CD8-positive, alpha-beta memory T cell (primary cell): ENCODE data around the gene TEAD4. TPM values are rescaled to one million over a fixed set of nuclear protein-coding genes. Genes with fewer than 3 reads are reported as not detected.
A peak's percentile ranks its signal among the peaks of the same experiment; 100 is the strongest.

Experiments
- CTCF ChIA-PET: fragments of 350-600 bp; sonication (Branson Sonifier 250); formaldehyde crosslinking; loops from one replicate; lab custom pipeline; 2021; ENCODE audit warnings: antibody characterized with exemption; lab: Charles Lee
- POLR2A ChIA-PET: fragments of 350-600 bp; sonication (Branson Sonifier 250); formaldehyde crosslinking; loops from one replicate; lab custom pipeline; 2021; ENCODE audit warnings: antibody characterized with exemption; lab: Charles Lee
- DNase-seq, 5 donors: peaks; one replicate each; pipeline versions ENCODE4 v3.0.0 to v3.0.0-alpha.2; 2020 to 2022; ENCODE audit warnings: mixed read lengths in 1 of 5
- H3K27ac ChIP-seq: one replicate; pipeline ENCODE4 v1.7.0; 2013; ENCODE audit warnings: low read depth, mild to moderate bottlenecking, low read length, moderate library complexity
- H3K27me3 ChIP-seq: 2 replicates; pipeline ENCODE4 v1.7.0; 2013; ENCODE audit warnings: low read length, mild to moderate bottlenecking; ENCODE audit not compliant: insufficient read depth, poor library complexity, severe bottlenecking
- H3K36me3 ChIP-seq: 2 replicates; pipeline ENCODE4 v1.7.0; 2013; ENCODE audit warnings: mild to moderate bottlenecking, low read length, moderate library complexity; ENCODE audit not compliant: insufficient read depth
- H3K4me1 ChIP-seq: 2 replicates; pipeline ENCODE4 v1.7.0; 2013; ENCODE audit warnings: mild to moderate bottlenecking, low read length, moderate library complexity; ENCODE audit not compliant: insufficient read depth
- H3K4me3 ChIP-seq: 2 replicates; pipeline ENCODE4 v1.7.0; 2013; ENCODE audit warnings: mild to moderate bottlenecking, low read length
- H3K9me3 ChIP-seq: 2 replicates; pipeline ENCODE4 v1.7.0; 2013; ENCODE audit warnings: mild to moderate bottlenecking, low read length
- H3K27ac Mint-ChIP-seq, 8 donors: one replicate each; pipeline ENCODE4 v1.8.0; 2020 to 2021; ENCODE audit warnings: mixed read lengths in 8 of 8, mild to moderate bottlenecking in 6 of 8, inconsistent platforms in 3 of 8, moderate library complexity in 3 of 8
- H3K27me3 Mint-ChIP-seq, 2 donors: one replicate each; pipeline ENCODE4 v1.8.0; 2020 to 2021; ENCODE audit warnings: mixed read lengths in 2 of 2, mild to moderate bottlenecking in 1 of 2, moderate library complexity in 1 of 2
- H3K36me3 Mint-ChIP-seq, 3 donors: one replicate each; pipeline ENCODE4 v1.8.0; 2020 to 2021; ENCODE audit warnings: mixed read lengths in 3 of 3, inconsistent platforms in 1 of 3, mild to moderate bottlenecking in 1 of 3
- H3K4me1 Mint-ChIP-seq, 3 donors: one replicate each; pipeline ENCODE4 v1.8.0; 2020 to 2021; ENCODE audit warnings: mixed read lengths in 3 of 3, inconsistent platforms in 1 of 3, mild to moderate bottlenecking in 1 of 3
- H3K4me3 Mint-ChIP-seq, 7 donors: one replicate each; pipeline ENCODE4 v1.8.0; 2020 to 2021; ENCODE audit warnings: mixed read lengths in 7 of 7, mild to moderate bottlenecking in 6 of 7, moderate library complexity in 4 of 7, inconsistent platforms in 2 of 7
- H3K9me3 Mint-ChIP-seq, 5 donors: one replicate each; pipeline ENCODE4 v1.8.0; 2020 to 2022; ENCODE audit warnings: mixed read lengths in 5 of 5, mild to moderate bottlenecking in 3 of 5, moderate library complexity in 2 of 5, inconsistent platforms in 1 of 5
- polyA plus RNA-seq: library from polyadenylated mRNA; unstranded; fragments of 300-500 nt; fragmentation: Illumina TruSeq; gene quantifications from one replicate; pipeline ENCODE4 v1.2.3, GENCODE V29; 2021
- total RNA-seq, 2 experiments: library from RNA; stranded (reverse); gene quantifications; one replicate each; pipeline ENCODE4 v1.2.3, GENCODE V29; 2021

Gene TEAD4
- total and polyA plus RNA-seq, 3 experiments from 2014 or later, result 1.7 to 2.1 TPM; not detected in 1

- Mint-ChIP-seq H3K27me3 (peaks cover 3 to 18% of the 10 kb centered on the region in 2 donors), H3K27ac (no peak overlapping the region), H3K4me3 (no peak overlapping the region), H3K9me3 (no peaks in the 10 kb centered on the region), H3K36me3 (no peaks in the 10 kb centered on the region), H3K4me1 (no peaks in the 10 kb centered on the region)
- Histone ChIP-seq H3K9me3 (no peaks in the 10 kb centered on the region), H3K4me1 (no peaks in the 10 kb centered on the region), H3K4me3 (no peak overlapping the region), H3K27ac (no peak overlapping the region), H3K27me3 (no peaks in the 10 kb centered on the region), H3K36me3 (no peaks in the 10 kb centered on the region)
- ChIA-PET CTCF (no interaction called here), POLR2A (no interaction called here)
- DNase-seq, result no peak
These were observed 9.8 kb upstream of the TEAD4 start for GRCh38 chr12:2949411-2949810.

DNA sequence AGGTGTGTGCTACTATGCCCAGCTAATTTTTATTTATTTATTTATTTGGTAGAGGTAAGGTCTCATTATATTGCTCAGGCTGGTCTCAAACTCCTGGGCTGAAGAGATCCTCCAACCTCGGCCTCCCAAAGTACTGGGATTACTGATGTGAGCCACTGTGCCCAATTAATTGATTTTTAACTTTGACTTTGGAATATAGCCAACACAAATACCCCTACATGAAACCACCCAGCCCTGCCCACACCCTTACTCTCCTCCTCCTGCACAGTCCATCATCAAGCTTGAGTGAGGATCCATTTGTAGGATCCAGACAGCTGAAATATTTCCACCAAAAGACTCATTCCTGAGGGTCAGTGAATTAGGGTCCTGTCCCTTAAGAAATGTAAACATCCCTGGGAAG is 3.3 kb upstream of the TEAD4 start:
- Histone ChIP-seq H3K4me3 (no peak overlapping the region), H3K9me3 (no peaks in the 10 kb centered on the region), H3K4me1 (no peaks in the 10 kb centered on the region), H3K27me3 (no peaks in the 10 kb centered on the region), H3K27ac (no peak overlapping the region), H3K36me3 (no peaks in the 10 kb centered on the region)
- no peaks in the 10 kb centered on the region for H3K36me3 Mint-ChIP-seq
- ChIA-PET CTCF (no interaction called here), POLR2A (no interaction called here)
- peaks cover 28 to 40% of the 10 kb centered on the region in 2 donors for H3K27me3 Mint-ChIP-seq
- H3K27ac Mint-ChIP-seq, result no peak overlapping the region
- no peak for DNase-seq
- H3K4me1 Mint-ChIP-seq, result peaks cover 8 to 20% (median 13%) of the 10 kb centered on the region in 3 donors
- H3K4me3 Mint-ChIP-seq, result no peak overlapping the region
- peaks cover 0 to 2% (median 0%) of the 10 kb centered on the region in 5 donors for H3K9me3 Mint-ChIP-seq

GRCh38 chr12:2957816-2958431 is 1.3 kb upstream of the TEAD4 start:
- Histone ChIP-seq H3K36me3 (no peaks in the 10 kb centered on the region), H3K9me3 (no peaks in the 10 kb centered on the region), H3K27me3 (peaks cover 4% of the 10 kb centered on the region), H3K4me3 (no peak overlapping the region), H3K27ac (peak overlapping the region; percentile 7), H3K4me1 (no peaks in the 10 kb centered on the region)
- Mint-ChIP-seq H3K4me3 (peak overlapping the region in 6 of 7 donors; percentile 6 to 77 (median 70)), H3K4me1 (peaks cover 8 to 23% (median 15%) of the 10 kb centered on the region in 3 donors), H3K27ac (no peak overlapping the region), H3K27me3 (peaks cover 35 to 48% of the 10 kb centered on the region in 2 donors), H3K36me3 (no peaks in the 10 kb centered on the region), H3K9me3 (peaks cover 0 to 2% (median 0%) of the 10 kb centered on the region in 5 donors)
- DNase-seq, result no peak
- ChIA-PET CTCF (no interaction called here), POLR2A (no interaction called here)

DNA sequence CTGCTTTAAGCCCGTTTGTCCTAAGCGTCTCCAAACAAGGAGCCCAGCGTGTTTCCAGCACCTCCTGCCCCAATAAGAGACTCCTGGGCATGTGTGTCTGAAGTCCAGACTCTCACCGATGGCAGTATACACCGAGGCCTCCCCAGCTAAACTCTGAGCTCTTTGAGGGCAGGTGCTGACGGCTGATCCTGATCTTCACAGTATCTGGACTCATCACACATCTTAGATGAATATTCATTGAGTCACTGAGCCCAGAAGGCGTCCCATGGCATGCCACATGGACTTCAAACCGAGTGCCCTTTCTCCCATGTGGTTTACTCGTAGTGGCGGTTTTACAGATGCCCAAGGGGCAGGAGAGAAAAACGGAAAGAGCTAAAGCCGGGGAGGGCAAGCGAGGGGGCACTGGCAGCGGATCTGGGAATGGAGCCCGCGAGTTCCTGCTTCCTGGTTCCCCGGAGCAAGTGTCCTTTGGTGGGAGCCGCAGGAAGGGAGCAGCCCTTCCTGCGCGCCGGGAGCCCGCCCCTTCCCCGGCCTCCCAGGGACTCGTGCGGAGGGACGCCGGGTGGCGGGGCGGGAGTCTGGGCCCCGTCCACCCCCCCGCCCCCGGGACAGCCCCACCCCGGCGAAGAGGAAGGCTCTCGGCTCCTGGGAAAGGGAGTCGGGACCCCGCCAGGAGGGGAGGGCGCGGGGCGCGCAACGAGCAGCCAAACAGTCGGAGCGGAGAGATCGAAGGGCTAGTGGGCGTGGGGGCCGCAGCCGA is 585 bp upstream of the TEAD4 start:
- no peaks in the 10 kb centered on the region for H3K36me3 Mint-ChIP-seq
- H3K4me3 Mint-ChIP-seq, result peak overlapping the region in 6 of 7 donors; percentile 27 to 83 (median 72)
- Histone ChIP-seq H3K36me3 (no peaks in the 10 kb centered on the region), H3K4me3 (no peak overlapping the region), H3K9me3 (no peaks in the 10 kb centered on the region), H3K4me1 (no peaks in the 10 kb centered on the region), H3K27me3 (peaks cover 4% of the 10 kb centered on the region), H3K27ac (peak overlapping the region; percentile 7)
- H3K4me1 Mint-ChIP-seq, result peaks cover 8 to 23% (median 15%) of the 10 kb centered on the region in 3 donors
- peaks cover 37 to 55% of the 10 kb centered on the region in 2 donors for H3K27me3 Mint-ChIP-seq
- peaks cover 0 to 2% (median 0%) of the 10 kb centered on the region in 5 donors for H3K9me3 Mint-ChIP-seq
- no peak overlapping the region for H3K27ac Mint-ChIP-seq
- ChIA-PET CTCF (no interaction called here), POLR2A (no interaction called here)
- DNase-seq, result no peak

GRCh38 chr12:2959505-2960389 is 550 bp downstream of the TEAD4 start:
- Mint-ChIP-seq H3K27me3 (peaks cover 39 to 57% of the 10 kb centered on the region in 2 donors), H3K4me1 (peaks cover 8 to 23% (median 15%) of the 10 kb centered on the region in 3 donors), H3K36me3 (no peaks in the 10 kb centered on the region), H3K27ac (no peak overlapping the region), H3K4me3 (peak overlapping the region in 5 of 7 donors; percentile 43 to 75 (median 47)), H3K9me3 (peaks cover 0 to 2% (median 0%) of the 10 kb centered on the region in 5 donors)
- ChIA-PET CTCF (no interaction called here), POLR2A (no interaction called here)
- Histone ChIP-seq H3K9me3 (no peaks in the 10 kb centered on the region), H3K4me1 (no peaks in the 10 kb centered on the region), H3K27ac (no peak overlapping the region), H3K27me3 (peaks cover 4% of the 10 kb centered on the region), H3K36me3 (no peaks in the 10 kb centered on the region), H3K4me3 (no peak overlapping the region)
- DNase-seq, result no peak

DNA sequence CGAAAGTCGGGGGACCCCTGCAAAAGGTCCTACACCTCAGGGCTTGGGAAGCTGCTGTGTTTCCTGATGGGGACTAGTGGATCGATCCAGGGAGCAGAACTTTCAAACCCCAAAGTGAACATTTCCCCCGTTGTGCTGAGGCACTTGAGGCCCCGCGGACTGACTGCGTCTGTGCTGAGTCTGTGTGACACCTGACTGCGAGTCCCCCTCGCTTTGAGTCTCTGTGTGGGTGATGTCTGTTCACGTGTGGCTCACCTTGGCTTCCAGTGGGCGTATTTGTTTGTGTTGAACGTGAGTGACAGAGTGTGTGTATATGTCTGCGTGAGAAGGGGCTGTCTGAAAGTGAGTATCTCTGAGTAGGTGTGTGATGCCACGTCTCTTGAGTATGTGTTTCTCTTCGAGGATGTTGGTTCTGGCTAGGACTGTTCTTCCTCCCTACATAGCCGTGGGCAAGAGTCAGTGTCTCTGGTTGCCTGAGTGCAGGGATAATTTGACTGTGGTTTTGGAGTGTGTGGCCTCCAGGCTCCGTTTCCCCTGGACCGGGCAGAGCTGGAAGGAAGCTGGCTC is 1.3 kb downstream of the TEAD4 start:
- H3K4me3 ChIP-seq, result no peak overlapping the region
- H3K27ac ChIP-seq, result no peak overlapping the region
- peaks cover 8 to 23% (median 15%) of the 10 kb centered on the region in 3 donors for H3K4me1 Mint-ChIP-seq
- peaks cover 4% of the 10 kb centered on the region for H3K27me3 ChIP-seq
- H3K4me3 Mint-ChIP-seq, result peak overlapping the region in 6 of 7 donors; percentile 43 to 75 (median 48)
- ChIA-PET POLR2A (no interaction called here), CTCF (no interaction called here)
- H3K27me3 Mint-ChIP-seq, result peaks cover 40 to 57% of the 10 kb centered on the region in 2 donors
- H3K36me3 Mint-ChIP-seq, result no peaks in the 10 kb centered on the region
- peak overlapping the region in 1 of 8 donors; percentile 42 for H3K27ac Mint-ChIP-seq
- peaks cover 0 to 2% (median 0%) of the 10 kb centered on the region in 5 donors for H3K9me3 Mint-ChIP-seq
- H3K4me1 ChIP-seq, result no peaks in the 10 kb centered on the region
- H3K36me3 ChIP-seq, result no peaks in the 10 kb centered on the region
- no peak for DNase-seq
- no peaks in the 10 kb centered on the region for H3K9me3 ChIP-seq

- H3K36me3 Mint-ChIP-seq, result no peaks in the 10 kb centered on the region
- no peaks in the 10 kb centered on the region for H3K36me3 ChIP-seq
- no peaks in the 10 kb centered on the region for H3K4me1 ChIP-seq
- ChIA-PET POLR2A (no interaction called here), CTCF (no interaction called here)
- H3K9me3 Mint-ChIP-seq, result peaks cover 0 to 2% (median 0%) of the 10 kb centered on the region in 5 donors
- H3K9me3 ChIP-seq, result no peaks in the 10 kb centered on the region
- H3K27me3 ChIP-seq, result peaks cover 4% of the 10 kb centered on the region
- peaks cover 40 to 59% of the 10 kb centered on the region in 2 donors for H3K27me3 Mint-ChIP-seq
- no peak for DNase-seq
- no peak overlapping the region for H3K27ac Mint-ChIP-seq
- no peak overlapping the region for H3K4me3 ChIP-seq
- peak overlapping the region in 6 of 7 donors; percentile 10 to 72 (median 44) for H3K4me3 Mint-ChIP-seq
- H3K4me1 Mint-ChIP-seq, result peaks cover 8 to 23% (median 15%) of the 10 kb centered on the region in 3 donors
- H3K27ac ChIP-seq, result no peak overlapping the region
These were observed 1.9 kb downstream of the TEAD4 start for GRCh38 chr12:2960996-2961616.
